Endothelial cell of umbilical vein (primary cell): ENCODE results near the gene WDFY2. TPM values are rescaled to one million over a fixed set of nuclear protein-coding genes. Genes with fewer than 3 reads are reported as not detected.

ENCODE experiments used
- BruUV-seq: library from RNA; stranded (reverse); fragments of 400-500 nt; replicated peaks from 2 replicates; lab custom pipeline; 2021; lab: Mats Ljungman, UMichigan
- CTCF ChIA-PET: fragments of 300-600, 350-600 bp; sonication (Branson Sonifier 250); formaldehyde crosslinking; loops from one replicate; lab custom pipeline; 2021; ENCODE audit warnings: antibody characterized with exemption, inconsistent platforms; lab: Charles Lee
- POLR2A ChIA-PET: fragments of 300-600, 350-600 bp; sonication (Branson Sonifier 250); formaldehyde crosslinking; loops from one replicate; lab custom pipeline; 2021; ENCODE audit warnings: antibody characterized with exemption, inconsistent platforms; lab: Charles Lee
- DNase-seq: peaks from one replicate; pipeline ENCODE4 v3.0.0-alpha.2; 2011; ENCODE audit warnings: low read depth, low spot score
- FAIRE-seq: peaks from 2 replicates; lab custom pipeline; 2011; peaks lifted over from hg19 to GRCh38; lab: Jason Lieb, UNC
- H2AFZ ChIP-seq: 2 replicates; pipeline ENCODE4 v1.6.0; 2012; ENCODE audit warnings: low read depth, low read length, control low read depth, inconsistent platforms
- H3K27ac ChIP-seq: 2 replicates; pipeline ENCODE4 v1.5.1; 2011; ENCODE audit warnings: low read depth, mild to moderate bottlenecking, control low read depth, low read length, moderate library complexity; ENCODE audit not compliant: insufficient read depth
- H3K27me3 ChIP-seq, 2 experiments: 2 replicates each; pipeline versions ENCODE4 v1.6.0 to v1.6.1; 2011; ENCODE audit warnings: low read length in 2 of 2, mixed read lengths in 1 of 2; ENCODE audit not compliant: control insufficient read depth in 2 of 2, insufficient read depth in 2 of 2
- H3K36me3 ChIP-seq, 2 experiments: 2 replicates in 1 of 2; 3 replicates in 1 of 2; pipeline ENCODE4 v1.5.1; 2011; ENCODE audit warnings: low read length in 2 of 2, mild to moderate bottlenecking in 1 of 2, moderate library complexity in 1 of 2; ENCODE audit not compliant: control insufficient read depth in 2 of 2, insufficient read depth in 2 of 2; ENCODE audit errors: extremely low read depth in 1 of 2
- H3K4me1 ChIP-seq: 3 replicates; pipeline ENCODE4 v1.5.1; 2011; ENCODE audit warnings: mild to moderate bottlenecking, low read length; ENCODE audit not compliant: control insufficient read depth, insufficient read depth; ENCODE audit errors: extremely low read depth
- H3K4me2 ChIP-seq: 2 replicates; pipeline ENCODE4 v1.6.1; 2011; ENCODE audit warnings: low read length, control low read depth, mixed read lengths; ENCODE audit not compliant: insufficient read depth
- H3K4me3 ChIP-seq, 3 experiments: fragments of 200-600 bp in 1 of 3; sonication (generic), shearing (Covaris generic) in 1 of 3; replicated peaks in 1 of 3; 2 replicates each; pipeline ENCODE4 v1.5.1; 2011 to 2016; ENCODE audit warnings: control low read depth in 3 of 3, low read length in 3 of 3, mild to moderate bottlenecking in 2 of 3, inconsistent platforms in 1 of 3, low read depth in 1 of 3, moderate library complexity in 1 of 3; ENCODE audit not compliant: insufficient read depth in 1 of 3
- H3K79me2 ChIP-seq: 2 replicates; pipeline ENCODE4 v1.6.0; 2012; ENCODE audit warnings: low read length, inconsistent platforms; ENCODE audit not compliant: control insufficient read depth, insufficient read depth
- H3K9ac ChIP-seq: replicated peaks from 2 replicates; pipeline ENCODE3; 2011; ENCODE audit warnings: low read length, control low read depth; ENCODE audit not compliant: insufficient read depth; ENCODE audit errors: extremely low read depth
- H3K9me1 ChIP-seq: replicated peaks from 3 replicates; pipeline ENCODE4 v1.6.0; 2011; ENCODE audit warnings: mild to moderate bottlenecking, low read length; ENCODE audit not compliant: control insufficient read depth, insufficient read depth; ENCODE audit errors: extremely low read depth
- H3K9me3 ChIP-seq: replicated peaks from 2 replicates; pipeline ENCODE4 v1.5.1; 2012; ENCODE audit warnings: low read length, inconsistent platforms; ENCODE audit not compliant: control insufficient read depth, insufficient read depth
- H4K20me1 ChIP-seq: replicated peaks from 2 replicates; pipeline ENCODE3; 2011; ENCODE audit warnings: mild to moderate bottlenecking, low read length; ENCODE audit not compliant: control insufficient read depth, insufficient read depth; ENCODE audit errors: extremely low read depth
- CTCF ChIP-seq, 2 donors: IDR thresholded peaks; 1 replicate in 1 of 2; 2 replicates in 1 of 2; pipeline ENCODE4 v1.5.1; 2011; ENCODE audit warnings: low read length in 2 of 2, mild to moderate bottlenecking in 2 of 2, moderate library complexity in 2 of 2, control low read depth in 1 of 2, inconsistent platforms in 1 of 2, low read depth in 1 of 2; ENCODE audit not compliant: insufficient read depth in 1 of 2; ENCODE audit errors: extremely low read depth in 1 of 2
- EZH2 ChIP-seq: IDR thresholded peaks from 2 replicates; pipeline ENCODE4 v1.6.1; 2012; ENCODE audit warnings: borderline replicate concordance, low read depth, mild to moderate bottlenecking, moderate library complexity, low read length, inconsistent platforms; ENCODE audit not compliant: severe bottlenecking
- FOS ChIP-seq: IDR thresholded peaks from 2 replicates; pipeline ENCODE4 v1.6.1; 2011; ENCODE audit warnings: mild to moderate bottlenecking, low read length, moderate library complexity, borderline replicate concordance; ENCODE audit not compliant: insufficient read depth
- GATA2 ChIP-seq: IDR thresholded peaks from 2 replicates; pipeline ENCODE4 v1.7.0; 2011; ENCODE audit warnings: low read depth, mild to moderate bottlenecking, moderate library complexity, mixed read lengths, low read length; ENCODE audit not compliant: insufficient read length, insufficient read depth
- JUN ChIP-seq: IDR thresholded peaks from 2 replicates; pipeline ENCODE4 v1.6.1; 2011; ENCODE audit warnings: borderline replicate concordance, low read depth; ENCODE audit not compliant: insufficient read length, insufficient read depth
- MYC ChIP-seq: IDR thresholded peaks from one replicate; pipeline ENCODE4 v1.6.1; 2011; ENCODE audit warnings: mild to moderate bottlenecking, low read depth, low read length
- POLR2A ChIP-seq: IDR thresholded peaks from 2 replicates; pipeline ENCODE4 v1.6.1; 2012; ENCODE audit warnings: low read depth, mild to moderate bottlenecking, control low read depth, low read length
- POLR2AphosphoS5 ChIP-seq: IDR thresholded peaks from 2 replicates; pipeline ENCODE4 v1.6.1; 2012; ENCODE audit warnings: low read depth, mild to moderate bottlenecking, control low read depth, low read length, moderate library complexity; ENCODE audit not compliant: insufficient read depth
- dilution Hi-C: fragments of 300-500 bp; cut with MboI; formaldehyde crosslinking; loops from one replicate; pipeline ENCODE4 v1.15.0; 2019; ENCODE audit warnings: low sequenced_read_pairs; ENCODE audit not compliant: extremely low pct_ligation_motif_present
- intact Hi-C: fragments of 100-400 bp; cut with micrococcal nuclease; formaldehyde crosslinking; loops from one replicate; pipeline ENCODE4 v1.10.0; 2022
- polyA plus RNA-seq, 4 experiments: library from polyadenylated mRNA; depleted of rRNA in 3 of 4; stranded (reverse) in 3 of 4; unstranded in 1 of 4; fragments of >200 nt; gene quantifications; 2 replicates each; pipeline versions ENCODE4 v1.2.1 to v1.2.3, GENCODE V29; 2011 to 2012; ENCODE audit warnings: missing spikeins in 1 of 4
- total RNA-seq: library from RNA; stranded (reverse); gene quantifications from 2 replicates; pipeline ENCODE4 v1.2.3, GENCODE V29; 2021
- TF ChIP-seq, protein P1 (sequence below): IDR thresholded peaks from 2 replicates; pipeline ENCODE4 v1.6.1; 2011; ENCODE audit not compliant: insufficient read depth, insufficient read length

The WDFY2 gene
- total and polyA plus RNA-seq, 2 donors (not counting 3 experiments of a cell fraction or from before 2014, with no cell fraction given): 2.1 to 5.5 TPM

- no peaks in the 10 kb centered on the region for H3K9me1 ChIP-seq
- POLR2A ChIA-PET: no interaction called here
Observed at GRCh38 chr13:51629491-51630287, 45.4 kb downstream of the WDFY2 start.

GRCh38 chr13:51630288-51630615 is 46.0 kb downstream of the WDFY2 start:
- Histone ChIP-seq H3K36me3 (no peaks in the 10 kb centered on the region), H3K79me2 (no peaks in the 10 kb centered on the region), H3K9me3 (no peaks in the 10 kb centered on the region), H3K4me3 (no peak overlapping the region), H3K9me1 (no peaks in the 10 kb centered on the region), H2AFZ (no peak overlapping the region), H3K4me2 (no peak overlapping the region), H3K4me1 (no peaks in the 10 kb centered on the region), H3K9ac (no peak overlapping the region), H3K27me3 (no peaks in the 10 kb centered on the region), H3K27ac (no peak overlapping the region), H4K20me1 (no peaks in the 10 kb centered on the region)
- dilution Hi-C loops: no loop called here
- DNase-seq (no peak), FAIRE-seq (no peak)
- no peak for TF ChIP-seq JUN
- TF ChIP-seq POLR2AphosphoS5: no peak
- TF ChIP-seq GATA2: no peak
- TF ChIP-seq FOS: no peak
- no peak for TF ChIP-seq POLR2A
- TF ChIP-seq CTCF (IDR thresholded peaks at IDR 0.05; ENCODE audit: extremely low read depth in 1 of 2, insufficient read depth in 1 of 2, low read depth in 1 of 2, low read length in 2 of 2): no peak
- no peak for TF ChIP-seq EZH2
- no peak for TF ChIP-seq MYC
- TF ChIP-seq, protein P1, sequence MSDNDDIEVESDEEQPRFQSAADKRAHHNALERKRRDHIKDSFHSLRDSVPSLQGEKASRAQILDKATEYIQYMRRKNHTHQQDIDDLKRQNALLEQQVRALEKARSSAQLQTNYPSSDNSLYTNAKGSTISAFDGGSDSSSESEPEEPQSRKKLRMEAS: no peak
- intact Hi-C loops: no loop called here
- ChIA-PET POLR2A (no interaction called here), CTCF (interaction anchor here (0.6 kb wide), 1 partner anchor 120 kb away, joined by 3 read pairs; no protein-coding TSS in a partner anchor)
- BruUV-seq: no TSS peak

More at GRCh38 chr13:51629491-51630287, 45.4 kb downstream of the WDFY2 start:
- no peak for DNase-seq
- Histone ChIP-seq H3K27ac (no peak overlapping the region), H2AFZ (no peak overlapping the region), H4K20me1 (no peaks in the 10 kb centered on the region), H3K4me3 (no peak overlapping the region), H3K9me3 (no peaks in the 10 kb centered on the region), H3K79me2 (no peaks in the 10 kb centered on the region), H3K27me3 (no peaks in the 10 kb centered on the region), H3K36me3 (no peaks in the 10 kb centered on the region), H3K4me1 (no peaks in the 10 kb centered on the region), H3K9ac (no peak overlapping the region), H3K4me2 (no peak overlapping the region)
- TF ChIP-seq, protein P1: no peak
- no peak for TF ChIP-seq JUN
- FAIRE-seq: no peak
- BruUV-seq: no TSS peak
- intact Hi-C loops (no loop called here), dilution Hi-C loops (no loop called here)
- CTCF ChIA-PET: interaction anchor here (0.6 to 1.1 kb wide), 2 partner anchors 16 to 120 kb away, joined by 3 to 4 read pairs; no protein-coding TSS in a partner anchor
